H1 (cell line): Measurements from ENCODE around the gene MTHFD1. TPM values are rescaled to one million over a fixed set of nuclear protein-coding genes. Genes with fewer than 3 reads are reported as not detected.

ENCODE experiments used
- ATF3 ChIP-seq: IDR thresholded peaks from 2 replicates; pipeline ENCODE4 v1.6.1; 2011; ENCODE audit warnings: low read depth, mild to moderate bottlenecking, low read length; ENCODE audit not compliant: insufficient read depth
- CBX8 ChIP-seq: fragments of 300-800, 300-1000 bp; sonication (generic); IDR thresholded peaks from 2 replicates; pipeline ENCODE4 v1.7.1; 2016; ENCODE audit warnings: low read depth, low read length, borderline replicate concordance
- CEBPB ChIP-seq: IDR thresholded peaks from 2 replicates; pipeline ENCODE4 v1.6.1; 2012; ENCODE audit warnings: low read depth, low read length
- EP300 ChIP-seq, 2 experiments: IDR thresholded peaks; 1 replicate in 1 of 2; 2 replicates in 1 of 2; pipeline ENCODE4 v1.6.1; 2011 to 2012; ENCODE audit warnings: low read depth in 2 of 2, low read length in 2 of 2, mild to moderate bottlenecking in 2 of 2, borderline replicate concordance in 1 of 2, inconsistent platforms in 1 of 2, moderate library complexity in 1 of 2
- EZH2 ChIP-seq: fragments of 200-600 bp; sonication (generic); IDR thresholded peaks from 2 replicates; pipeline ENCODE4 v1.7.1; 2012; ENCODE audit warnings: low read depth, mild to moderate bottlenecking, moderate library complexity, low read length, inconsistent platforms; ENCODE audit not compliant: severe bottlenecking
- FOSL1 ChIP-seq: IDR thresholded peaks from 2 replicates; pipeline ENCODE4 v1.6.1; 2011; ENCODE audit warnings: mild to moderate bottlenecking, low read depth, low read length, moderate library complexity; ENCODE audit not compliant: insufficient read depth
- HDAC6 ChIP-seq: IDR thresholded peaks from one replicate; pipeline ENCODE4 v1.7.1; 2012; ENCODE audit warnings: low read depth, mild to moderate bottlenecking, inconsistent platforms, low read length, moderate library complexity
- JUN ChIP-seq: IDR thresholded peaks from 2 replicates; pipeline ENCODE4 v1.6.1; 2011; ENCODE audit warnings: low read depth, mild to moderate bottlenecking, improper control_type of control experiment, low read length
- JUND ChIP-seq: IDR thresholded peaks from 2 replicates; pipeline ENCODE4 v1.6.1; 2011; ENCODE audit warnings: mild to moderate bottlenecking, improper control_type of control experiment, low read length
- KDM1A ChIP-seq: fragments of 200-600, 300-600 bp; sonication (generic); IDR thresholded peaks from 2 replicates; pipeline ENCODE4 v1.7.1; 2016; ENCODE audit warnings: mild to moderate bottlenecking, low read length, borderline replicate concordance
- MAX ChIP-seq: IDR thresholded peaks from 2 replicates; pipeline ENCODE4 v1.6.1; 2012; ENCODE audit warnings: inconsistent platforms
- NANOG ChIP-seq: IDR thresholded peaks from 2 replicates; pipeline ENCODE4 v1.6.1; 2011; ENCODE audit warnings: low read length, low read depth, mild to moderate bottlenecking, inconsistent platforms; ENCODE audit not compliant: insufficient read depth, poor library complexity, severe bottlenecking
- PHF8 ChIP-seq: fragments of 200-600 bp; sonication (generic); conservative IDR thresholded peaks from 2 replicates; pipeline ENCODE4 v1.7.1; 2012; ENCODE audit warnings: low read depth, mild to moderate bottlenecking, inconsistent platforms, low read length, moderate library complexity
- POLR2A ChIP-seq, 2 experiments: IDR thresholded peaks; 1 replicate in 1 of 2; 2 replicates in 1 of 2; pipeline ENCODE4 v1.6.1; 2011; ENCODE audit warnings: low read depth in 2 of 2, low read length in 2 of 2, mild to moderate bottlenecking in 2 of 2; ENCODE audit errors: control extremely low read depth in 1 of 2
- SIN3A ChIP-seq, 2 experiments: IDR thresholded peaks in 1 of 2; conservative IDR thresholded peaks in 1 of 2; 2 replicates each; pipeline ENCODE4 v1.6.1; 2011 to 2012; ENCODE audit warnings: low read length in 2 of 2, improper control_type of control experiment in 1 of 2, low read depth in 1 of 2, mild to moderate bottlenecking in 1 of 2
- SIRT6 ChIP-seq: IDR thresholded peaks from one replicate; pipeline ENCODE4 v1.7.1; 2012; ENCODE audit warnings: low read length, inconsistent platforms
- SP4 ChIP-seq: IDR thresholded peaks from 2 replicates; pipeline ENCODE4 v1.6.1; 2012; ENCODE audit warnings: low read length, inconsistent platforms
- SUZ12 ChIP-seq: fragments of 200-600 bp; sonication (generic); IDR thresholded peaks from 2 replicates; pipeline ENCODE4 v1.6.1; 2012; ENCODE audit warnings: mild to moderate bottlenecking, inconsistent platforms, low read length, moderate library complexity, mixed read lengths
- TAF7 ChIP-seq: optimal IDR thresholded peaks from 2 replicates; pipeline ENCODE3; 2011; ENCODE audit warnings: low read depth, mild to moderate bottlenecking, inconsistent platforms, low read length, moderate library complexity, borderline replicate concordance
- YY1 ChIP-seq: IDR thresholded peaks from 2 replicates; pipeline ENCODE4 v1.6.1; 2011; ENCODE audit warnings: low read depth, mild to moderate bottlenecking, low read length
- polyA plus RNA-seq, 7 experiments: library from polyadenylated mRNA; depleted of rRNA in 3 of 7; stranded (reverse) in 5 of 7; unstranded in 2 of 7; fragments of >200 nt in 5 of 7; fragments of 200-250 nt in 2 of 7; gene quantifications; 1 replicate in 5 of 7; 2 replicates in 1 of 7; 4 replicates in 1 of 7; pipeline versions ENCODE4 v1.2.1 to v1.2.3, GENCODE V29; 2011 to 2013; ENCODE audit warnings: missing spikeins in 2 of 7, mixed read lengths in 2 of 7
- total RNA-seq: library from RNA; stranded (reverse); fragmentation: NEBNext Ultra II Directional; extraction: Animal tissue kit (Norgen Biotek cat#: 25700); gene quantifications from 2 replicates; pipeline ENCODE4 v1.2.1, GENCODE V29; 2021
- TF ChIP-seq, protein P1 (sequence below), 3 experiments: IDR thresholded peaks; 1 replicate in 2 of 3; 2 replicates in 1 of 3; pipeline versions ENCODE4 v1.5.1 to v1.6.1; 2011; ENCODE audit warnings: low read length in 3 of 3, mild to moderate bottlenecking in 3 of 3, inconsistent platforms in 2 of 3, low read depth in 1 of 3, moderate library complexity in 1 of 3; ENCODE audit not compliant: insufficient read depth in 1 of 3; ENCODE audit errors: control extremely low read depth in 1 of 3

Gene MTHFD1
- total and polyA plus RNA-seq, 2 of the 8 experiments (the other 6 are each of a cell fraction or from before 2014, with no cell fraction given): 79.7 to 332 TPM

- TF ChIP-seq, protein P1, sequence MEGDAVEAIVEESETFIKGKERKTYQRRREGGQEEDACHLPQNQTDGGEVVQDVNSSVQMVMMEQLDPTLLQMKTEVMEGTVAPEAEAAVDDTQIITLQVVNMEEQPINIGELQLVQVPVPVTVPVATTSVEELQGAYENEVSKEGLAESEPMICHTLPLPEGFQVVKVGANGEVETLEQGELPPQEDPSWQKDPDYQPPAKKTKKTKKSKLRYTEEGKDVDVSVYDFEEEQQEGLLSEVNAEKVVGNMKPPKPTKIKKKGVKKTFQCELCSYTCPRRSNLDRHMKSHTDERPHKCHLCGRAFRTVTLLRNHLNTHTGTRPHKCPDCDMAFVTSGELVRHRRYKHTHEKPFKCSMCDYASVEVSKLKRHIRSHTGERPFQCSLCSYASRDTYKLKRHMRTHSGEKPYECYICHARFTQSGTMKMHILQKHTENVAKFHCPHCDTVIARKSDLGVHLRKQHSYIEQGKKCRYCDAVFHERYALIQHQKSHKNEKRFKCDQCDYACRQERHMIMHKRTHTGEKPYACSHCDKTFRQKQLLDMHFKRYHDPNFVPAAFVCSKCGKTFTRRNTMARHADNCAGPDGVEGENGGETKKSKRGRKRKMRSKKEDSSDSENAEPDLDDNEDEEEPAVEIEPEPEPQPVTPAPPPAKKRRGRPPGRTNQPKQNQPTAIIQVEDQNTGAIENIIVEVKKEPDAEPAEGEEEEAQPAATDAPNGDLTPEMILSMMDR (IDR thresholded peaks at IDR 0.05; ENCODE audit: control extremely low read depth in 1 of 3, insufficient read depth in 1 of 3, low read depth in 1 of 3, low read length in 3 of 3): no peak
- TF ChIP-seq SUZ12 (no peak), JUN (no peak), FOSL1 (no peak), SP4 (no peak), KDM1A (no peak), MAX (peak; percentile 61), POLR2A (IDR thresholded peaks at IDR 0.05; ENCODE audit: control extremely low read depth in 1 of 2, low read depth in 2 of 2, low read length in 2 of 2) (peak; percentile 44 to 85), TAF7 (peak; percentile 62), EP300 (IDR thresholded peaks at IDR 0.05; ENCODE audit: borderline replicate concordance in 1 of 2, low read depth in 2 of 2, low read length in 2 of 2) (no peak), SIN3A (conservative IDR thresholded peaks at IDR 0.05 in 1 of 2, IDR thresholded peaks at IDR 0.05 in 1 of 2; ENCODE audit: low read depth in 1 of 2, low read length in 2 of 2) (no peak), SIRT6 (no peak), HDAC6 (no peak), CBX8 (no peak), JUND (no peak; the same call in 1 of the 2 replicates), ATF3 (no peak), YY1 (peak; percentile 31; the same call in 1 of the 2 replicates), CEBPB (no peak), PHF8 (peak; percentile 62), EZH2 (no peak), NANOG (no peak)
Measured at GRCh38 chr14:64338616-64339316, 49.4 kb upstream of the MTHFD1 start (continued).
